Omental fat pad (tissue), 4 donors: Measurements from ENCODE around the gene TDP1. TPM values are rescaled to one million over a fixed set of nuclear protein-coding genes. Genes with fewer than 3 reads are reported as not detected.
A peak's percentile ranks its signal among the peaks of the same experiment; 100 is the strongest.

Experiments used
- ATAC-seq: fragments of 150-250 bp; one replicate; pipeline ENCODE4 v1.9.1; 2016; ENCODE audit warnings: mild to moderate bottlenecking, moderate library complexity; ENCODE audit not compliant: low FRiP score
- DNase-seq: peaks from one replicate; pipeline ENCODE4 v3.0.0-alpha.2; 2019; ENCODE audit warnings: low spot score
- CTCF ChIP-seq, 3 donors: fragments of 450-650 bp; IDR thresholded peaks; one replicate each; pipeline ENCODE4 v1.5.1; 2016 to 2017; ENCODE audit warnings: antibody characterized with exemption in 3 of 3, mild to moderate bottlenecking in 3 of 3, moderate library complexity in 2 of 3
- total RNA-seq, 4 donors: library from RNA; depleted of rRNA; stranded (reverse); fragments of >200 nt; gene quantifications; one replicate each; pipeline ENCODE4 v1.1.0, GENCODE V29; 2016

TDP1 gene
- total RNA-seq, 4 donors from 2014 or later: 10.2 to 14.2 (median 12.9) TPM

GRCh38 chr14:89955022-89955744 lies 544 bp upstream of the TDP1 start:
- peak; percentile 46 for ATAC-seq
- no peak for TF ChIP-seq CTCF (IDR thresholded peaks at IDR 0.05)
- no peak for DNase-seq

- TF ChIP-seq CTCF (IDR thresholded peaks at IDR 0.05): no peak
- DNase-seq (no peak), ATAC-seq (no peak)
Observed at GRCh38 chr14:89956661-89957009, 908 bp downstream of the TDP1 start.

- no peak for ATAC-seq
- TF ChIP-seq CTCF (IDR thresholded peaks at IDR 0.05): no peak
- no peak for DNase-seq
Observed at GRCh38 chr14:89957376-89957775, 1.6 kb downstream of the TDP1 start.

GRCh38 chr14:89957791-89958190 lies 2.1 kb downstream of the TDP1 start:
- no peak for TF ChIP-seq CTCF (IDR thresholded peaks at IDR 0.05)
- ATAC-seq (no peak), DNase-seq (no peak)

- no peak for ATAC-seq
- no peak for DNase-seq
- TF ChIP-seq CTCF (IDR thresholded peaks at IDR 0.05): no peak
Observed at GRCh38 chr14:89958966-89959365, 3.2 kb downstream of the TDP1 start.

GRCh38 chr14:89959853-89960445 lies 4.2 kb downstream of the TDP1 start:
- no peak for TF ChIP-seq CTCF (IDR thresholded peaks at IDR 0.05)

GRCh38 chr14:89960914-89961313 lies 5.2 kb downstream of the TDP1 start:
- no peak for TF ChIP-seq CTCF (IDR thresholded peaks at IDR 0.05)
- no peak for ATAC-seq

More at GRCh38 chr14:89959853-89960445, 4.2 kb downstream of the TDP1 start:
- DNase-seq (no peak), ATAC-seq (no peak)

More at GRCh38 chr14:89960914-89961313, 5.2 kb downstream of the TDP1 start:
- no peak for DNase-seq
